Neural progenitor cell (in vitro differentiated cells): ENCODE data around the gene ZIC4. TPM values are rescaled to one million over a fixed set of nuclear protein-coding genes. Genes with fewer than 3 reads are reported as not detected.

Source experiments
- DNase-seq: peaks from one replicate; pipeline ENCODE4 v3.0.0-alpha.2; 2016; ENCODE audit warnings: low spot score
- H2AFZ ChIP-seq: fragments of 200-600 bp; sonication (generic); replicated peaks from 2 replicates; pipeline ENCODE4 v1.6.1; 2016; ENCODE audit warnings: antibody characterized with exemption
- H3F3A ChIP-seq: fragments of 200-600 bp; sonication (generic); 2 replicates; pipeline ENCODE4 v1.6.1; 2016; ENCODE audit warnings: antibody characterized with exemption, low read depth
- H3K27ac ChIP-seq: fragments of 200-600 bp; sonication (generic); 2 replicates; pipeline ENCODE4 v1.5.1; 2016; ENCODE audit warnings: mild to moderate bottlenecking
- H3K27me3 ChIP-seq: fragments of 200-600 bp; sonication (generic); 2 replicates; pipeline ENCODE4 v1.6.1; 2016; ENCODE audit warnings: mild to moderate bottlenecking, moderate library complexity
- H3K36me3 ChIP-seq: fragments of 200-600 bp; sonication (generic); 2 replicates; pipeline ENCODE4 v1.5.1; 2016
- H3K4me1 ChIP-seq: fragments of 200-600 bp; sonication (generic); 2 replicates; pipeline ENCODE4 v1.6.1; 2016; ENCODE audit warnings: mixed run types
- H3K4me2 ChIP-seq: fragments of 200-600 bp; sonication (generic); 2 replicates; pipeline ENCODE4 v1.6.1; 2016
- H3K4me3 ChIP-seq: fragments of 200-600 bp; sonication (generic); 2 replicates; pipeline ENCODE4 v1.5.1; 2016
- H3K79me2 ChIP-seq: fragments of 200-600 bp; sonication (generic); 2 replicates; pipeline ENCODE4 v1.6.1; 2016; ENCODE audit warnings: low read depth
- H3K9ac ChIP-seq: fragments of 200-600 bp; sonication (generic); 2 replicates; pipeline ENCODE4 v1.6.1; 2016
- H3K9me3 ChIP-seq: fragments of 200-600 bp; sonication (generic); 2 replicates; pipeline ENCODE4 v1.5.1; 2016; ENCODE audit warnings: low read depth
- H4K20me1 ChIP-seq: fragments of 200-600 bp; sonication (generic); 2 replicates; pipeline ENCODE4 v1.6.1; 2016; ENCODE audit warnings: low read depth
- H3K27ac Mint-ChIP-seq: 3 replicates; pipeline ENCODE4 v1.8.0; 2021; ENCODE audit warnings: mixed read lengths
- H3K27me3 Mint-ChIP-seq: 2 replicates; pipeline ENCODE4 v1.8.0; 2022; ENCODE audit warnings: low read depth, mild to moderate bottlenecking, inconsistent platforms, moderate library complexity, mixed read lengths; ENCODE audit not compliant: insufficient read depth
- H3K36me3 Mint-ChIP-seq: 3 replicates; pipeline ENCODE4 v1.8.0; 2021; ENCODE audit warnings: mixed read lengths
- H3K4me1 Mint-ChIP-seq: 3 replicates; pipeline ENCODE4 v1.8.0; 2021; ENCODE audit warnings: mixed read lengths
- H3K4me3 Mint-ChIP-seq: 3 replicates; pipeline ENCODE4 v1.8.0; 2021; ENCODE audit warnings: mild to moderate bottlenecking, moderate library complexity, mixed read lengths
- H3K9me3 Mint-ChIP-seq: 3 replicates; pipeline ENCODE4 v1.8.0; 2020; ENCODE audit warnings: mixed read lengths
- CTCF ChIP-seq: fragments of 200-600 bp; sonication (generic); IDR thresholded peaks from 2 replicates; pipeline ENCODE4 v1.5.1; 2017; ENCODE audit warnings: antibody characterized with exemption, mild to moderate bottlenecking
- EZH2 ChIP-seq: fragments of 200-600 bp; sonication (generic); IDR thresholded peaks from 2 replicates; pipeline ENCODE4 v1.6.1; 2017; ENCODE audit warnings: antibody characterized with exemption, mild to moderate bottlenecking, moderate library complexity
- EZH2phosphoT487 ChIP-seq: fragments of 200-600 bp; sonication (generic); IDR thresholded peaks from 2 replicates; pipeline ENCODE4 v1.6.1; 2017; ENCODE audit warnings: antibody characterized with exemption
- total RNA-seq: library from RNA; depleted of rRNA; stranded (reverse); fragments of >200 nt; gene quantifications from 2 replicates; pipeline ENCODE4 v1.2.3, GENCODE V29; 2015; ENCODE audit warnings: low replicate concordance

Gene ZIC4
- total RNA-seq, 1 donor from 2014 or later = 0.64 TPM

GRCh38 chr3:147371771-147372340 lies 34.5 kb downstream of the ZIC4 start:
- H3K9me3 ChIP-seq = no peaks in the 10 kb centered on the region
- peak overlapping the region; percentile 78 for H3K4me3 Mint-ChIP-seq
- no peak overlapping the region for H3K4me2 ChIP-seq
- peaks cover 7% of the 10 kb centered on the region for H3F3A ChIP-seq
- peaks cover 81% of the 10 kb centered on the region for H4K20me1 ChIP-seq
- H3K27ac Mint-ChIP-seq = peak overlapping the region; percentile 72
- H2AFZ ChIP-seq = no peak overlapping the region
- H3K27me3 ChIP-seq = peaks cover 100% of the 10 kb centered on the region
- no peaks in the 10 kb centered on the region for H3K9me3 Mint-ChIP-seq
- H3K9ac ChIP-seq = no peak overlapping the region
- H3K36me3 ChIP-seq = no peaks in the 10 kb centered on the region
- no peaks in the 10 kb centered on the region for H3K79me2 ChIP-seq
- no peak for DNase-seq
- TF ChIP-seq CTCF (no peak), EZH2phosphoT487 (no peak), EZH2 (no peak)
- H3K36me3 Mint-ChIP-seq = peaks cover 2% of the 10 kb centered on the region
- H3K27me3 Mint-ChIP-seq = peaks cover 18% of the 10 kb centered on the region
- no peak overlapping the region for H3K4me3 ChIP-seq
- H3K4me1 Mint-ChIP-seq = peaks cover 86% of the 10 kb centered on the region
- H3K4me1 ChIP-seq = no peaks in the 10 kb centered on the region
- no peak overlapping the region for H3K27ac ChIP-seq

- H3K4me1 Mint-ChIP-seq = peaks cover 83% of the 10 kb centered on the region
- peaks cover 100% of the 10 kb centered on the region for H3K27me3 ChIP-seq
- no peak for DNase-seq
These were observed 35.2 kb downstream of the ZIC4 start for GRCh38 chr3:147371140-147371539.

GRCh38 chr3:147370349-147370748 lies 36.0 kb downstream of the ZIC4 start:
- H3K4me2 ChIP-seq = no peak overlapping the region
- Mint-ChIP-seq H3K4me3 (peak overlapping the region; percentile 87), H3K27ac (peak overlapping the region; percentile 96), H3K4me1 (peaks cover 84% of the 10 kb centered on the region), H3K9me3 (no peaks in the 10 kb centered on the region), H3K36me3 (peaks cover 2% of the 10 kb centered on the region), H3K27me3 (peaks cover 23% of the 10 kb centered on the region)
- TF ChIP-seq EZH2phosphoT487 (no peak), EZH2 (no peak), CTCF (no peak)
- H3F3A ChIP-seq = peaks cover 3% of the 10 kb centered on the region
- H3K9ac ChIP-seq = no peak overlapping the region
- peaks cover 100% of the 10 kb centered on the region for H3K27me3 ChIP-seq
- no peak overlapping the region for H2AFZ ChIP-seq
- H3K36me3 ChIP-seq = no peaks in the 10 kb centered on the region
- DNase-seq = no peak
- H3K27ac ChIP-seq = no peak overlapping the region
- H3K4me1 ChIP-seq = no peaks in the 10 kb centered on the region
- peaks cover 72% of the 10 kb centered on the region for H4K20me1 ChIP-seq
- H3K79me2 ChIP-seq = no peaks in the 10 kb centered on the region
- no peak overlapping the region for H3K4me3 ChIP-seq
- no peaks in the 10 kb centered on the region for H3K9me3 ChIP-seq

More at GRCh38 chr3:147371140-147371539, 35.2 kb downstream of the ZIC4 start:
- H3K27ac Mint-ChIP-seq = peak overlapping the region; percentile 72
- H3K9ac ChIP-seq = no peak overlapping the region
- peaks cover 2% of the 10 kb centered on the region for H3K36me3 Mint-ChIP-seq
- H3K79me2 ChIP-seq = no peaks in the 10 kb centered on the region
- no peaks in the 10 kb centered on the region for H3K4me1 ChIP-seq
- H2AFZ ChIP-seq = no peak overlapping the region
- H3K27me3 Mint-ChIP-seq = peaks cover 18% of the 10 kb centered on the region
- no peaks in the 10 kb centered on the region for H3K36me3 ChIP-seq
- no peak overlapping the region for H3K4me3 ChIP-seq
- H3K4me3 Mint-ChIP-seq = peak overlapping the region; percentile 87
- H3F3A ChIP-seq = peaks cover 3% of the 10 kb centered on the region
- H3K4me2 ChIP-seq = no peak overlapping the region
- H3K9me3 Mint-ChIP-seq = no peaks in the 10 kb centered on the region
- H3K27ac ChIP-seq = no peak overlapping the region
- H3K9me3 ChIP-seq = no peaks in the 10 kb centered on the region
- TF ChIP-seq EZH2phosphoT487 = peak; percentile 36
- peak; percentile 16 for TF ChIP-seq EZH2
- TF ChIP-seq CTCF = no peak
- peaks cover 75% of the 10 kb centered on the region for H4K20me1 ChIP-seq
